Endodermal cell (in vitro differentiated cells): Measurements from ENCODE around the gene MORC3. TPM values are rescaled to one million over a fixed set of nuclear protein-coding genes. Genes with fewer than 3 reads are reported as not detected.

ENCODE experiments used
- DNase-seq: peaks from one replicate; pipeline ENCODE4 v3.0.0-alpha.2; 2017
- H3K27ac ChIP-seq: 2 replicates; pipeline ENCODE4 v1.5.1; 2013; ENCODE audit warnings: mild to moderate bottlenecking, low read depth, low read length, moderate library complexity
- H3K27me3 ChIP-seq: 2 replicates; pipeline ENCODE4 v1.6.1; 2013; ENCODE audit warnings: mild to moderate bottlenecking, low read length, moderate library complexity; ENCODE audit not compliant: insufficient read depth, control insufficient read depth, poor library complexity, severe bottlenecking
- H3K36me3 ChIP-seq: 2 replicates; pipeline ENCODE4 v1.7.0; 2013; ENCODE audit warnings: mild to moderate bottlenecking, low read length, moderate library complexity; ENCODE audit not compliant: control insufficient read depth, insufficient read depth
- H3K4me1 ChIP-seq: one replicate; pipeline ENCODE4 v1.7.0; 2013; ENCODE audit warnings: low read length; ENCODE audit not compliant: control insufficient read depth, insufficient read depth
- H3K4me3 ChIP-seq: 2 replicates; pipeline ENCODE4 v1.5.1; 2013; ENCODE audit warnings: mild to moderate bottlenecking, low read length, moderate library complexity
- H3K9ac ChIP-seq: 2 replicates; pipeline ENCODE4 v1.6.1; 2013; ENCODE audit warnings: mild to moderate bottlenecking, low read length, moderate library complexity; ENCODE audit not compliant: poor library complexity, severe bottlenecking; ENCODE audit errors: extremely low read depth
- H3K9me3 ChIP-seq: 2 replicates; pipeline ENCODE4 v1.6.1; 2013; ENCODE audit warnings: mild to moderate bottlenecking, low read length, moderate library complexity; ENCODE audit not compliant: control insufficient read depth
- H3K27ac Mint-ChIP-seq: 2 replicates; pipeline ENCODE4 v1.8.0; 2020; ENCODE audit warnings: mixed read lengths
- H3K27me3 Mint-ChIP-seq: 2 replicates; pipeline ENCODE4 v1.8.0; 2021; ENCODE audit warnings: mild to moderate bottlenecking, mixed read lengths; ENCODE audit not compliant: insufficient read depth
- H3K36me3 Mint-ChIP-seq: 2 replicates; pipeline ENCODE4 v1.8.0; 2020; ENCODE audit warnings: low read depth, mixed read lengths
- H3K4me1 Mint-ChIP-seq: 2 replicates; pipeline ENCODE4 v1.8.0; 2020; ENCODE audit warnings: mixed read lengths
- H3K4me3 Mint-ChIP-seq: 2 replicates; pipeline ENCODE4 v1.8.0; 2020; ENCODE audit warnings: mild to moderate bottlenecking, moderate library complexity, mixed read lengths
- H3K9me3 Mint-ChIP-seq: 2 replicates; pipeline ENCODE4 v1.8.0; 2020; ENCODE audit warnings: mild to moderate bottlenecking, mixed read lengths
- WGBS, 2 experiments: methylation state at CpG; one replicate each; pipeline versions ENCODE4 v1.1.5 to v1.1.7; 2013; ENCODE audit warnings: missing lambda C conversion rate in 2 of 2, mixed read lengths in 1 of 2; ENCODE audit not compliant: insufficient coverage in 1 of 2, insufficient read length in 1 of 2; 5-methylcytosine and 5-hydroxymethylcytosine counted together
- total RNA-seq, 2 donors: library from RNA; stranded (reverse); fragmentation: NEBNext Ultra II Directional in 1 of 2; extraction: Animal tissue kit (Norgen Biotek cat#: 25700) in 1 of 2; gene quantifications; 2 replicates in 1 of 2; 3 replicates in 1 of 2; pipeline ENCODE4 v1.2.1, GENCODE V29; 2021
- TF ChIP-seq, protein P1 (sequence below): fragments of 200-600 bp; sonication (generic); conservative IDR thresholded peaks from 2 replicates; pipeline ENCODE4 v1.5.0; 2021; ENCODE audit warnings: antibody characterized with exemption, mild to moderate bottlenecking

Gene MORC3
- total RNA-seq, 2 donors from 2014 or later = 17.8 to 23.3 TPM

DNA sequence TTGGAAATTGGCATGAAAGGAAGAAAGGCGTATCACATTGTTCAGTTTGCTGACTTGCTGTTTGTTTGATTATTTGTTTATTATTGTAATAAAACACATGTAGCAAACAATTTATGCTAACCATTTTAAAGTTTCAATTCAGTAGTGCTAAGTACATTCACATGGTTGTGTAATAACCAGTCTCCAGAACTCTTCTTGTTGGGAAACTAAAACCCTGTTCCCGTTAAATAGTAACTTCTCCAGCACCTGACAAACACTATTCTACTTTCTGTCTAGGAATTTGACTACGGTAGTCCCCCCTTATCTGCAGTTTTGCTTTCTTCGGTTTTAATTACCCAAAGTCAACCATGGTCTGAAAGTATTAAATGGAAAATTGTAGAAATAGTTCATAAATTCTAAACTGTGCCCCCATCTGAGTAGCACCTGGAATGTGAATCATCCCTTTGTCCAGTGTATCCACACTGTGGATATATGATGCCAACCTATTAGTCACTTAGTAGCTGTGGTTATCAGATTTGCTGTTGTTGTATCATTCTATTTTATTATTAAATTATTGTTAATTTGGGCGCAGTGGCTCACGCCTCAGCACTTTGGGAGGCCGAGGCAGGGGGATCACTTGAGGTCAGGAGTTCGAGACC lies 5.5 kb downstream of the MORC3 start:
- no peak for DNase-seq
- Mint-ChIP-seq H3K36me3 (peaks cover 29% of the 10 kb centered on the region), H3K4me1 (peaks cover 8% of the 10 kb centered on the region), H3K27me3 (no peaks in the 10 kb centered on the region), H3K4me3 (no peak overlapping the region), H3K27ac (no peak overlapping the region), H3K9me3 (no peaks in the 10 kb centered on the region)
- H3K36me3 ChIP-seq = peaks cover 38% of the 10 kb centered on the region
- 95 to 100% methylated on average over 4 to 8 of the region's 8 CpGs for WGBS, 2 experiments
- TF ChIP-seq, protein P1, sequence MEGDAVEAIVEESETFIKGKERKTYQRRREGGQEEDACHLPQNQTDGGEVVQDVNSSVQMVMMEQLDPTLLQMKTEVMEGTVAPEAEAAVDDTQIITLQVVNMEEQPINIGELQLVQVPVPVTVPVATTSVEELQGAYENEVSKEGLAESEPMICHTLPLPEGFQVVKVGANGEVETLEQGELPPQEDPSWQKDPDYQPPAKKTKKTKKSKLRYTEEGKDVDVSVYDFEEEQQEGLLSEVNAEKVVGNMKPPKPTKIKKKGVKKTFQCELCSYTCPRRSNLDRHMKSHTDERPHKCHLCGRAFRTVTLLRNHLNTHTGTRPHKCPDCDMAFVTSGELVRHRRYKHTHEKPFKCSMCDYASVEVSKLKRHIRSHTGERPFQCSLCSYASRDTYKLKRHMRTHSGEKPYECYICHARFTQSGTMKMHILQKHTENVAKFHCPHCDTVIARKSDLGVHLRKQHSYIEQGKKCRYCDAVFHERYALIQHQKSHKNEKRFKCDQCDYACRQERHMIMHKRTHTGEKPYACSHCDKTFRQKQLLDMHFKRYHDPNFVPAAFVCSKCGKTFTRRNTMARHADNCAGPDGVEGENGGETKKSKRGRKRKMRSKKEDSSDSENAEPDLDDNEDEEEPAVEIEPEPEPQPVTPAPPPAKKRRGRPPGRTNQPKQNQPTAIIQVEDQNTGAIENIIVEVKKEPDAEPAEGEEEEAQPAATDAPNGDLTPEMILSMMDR = no peak
- H3K4me1 ChIP-seq = no peaks in the 10 kb centered on the region
- no peak overlapping the region for H3K4me3 ChIP-seq
- H3K9ac ChIP-seq = no peak overlapping the region
- H3K27me3 ChIP-seq = no peaks in the 10 kb centered on the region
- no peaks in the 10 kb centered on the region for H3K9me3 ChIP-seq
- no peak overlapping the region for H3K27ac ChIP-seq

DNA sequence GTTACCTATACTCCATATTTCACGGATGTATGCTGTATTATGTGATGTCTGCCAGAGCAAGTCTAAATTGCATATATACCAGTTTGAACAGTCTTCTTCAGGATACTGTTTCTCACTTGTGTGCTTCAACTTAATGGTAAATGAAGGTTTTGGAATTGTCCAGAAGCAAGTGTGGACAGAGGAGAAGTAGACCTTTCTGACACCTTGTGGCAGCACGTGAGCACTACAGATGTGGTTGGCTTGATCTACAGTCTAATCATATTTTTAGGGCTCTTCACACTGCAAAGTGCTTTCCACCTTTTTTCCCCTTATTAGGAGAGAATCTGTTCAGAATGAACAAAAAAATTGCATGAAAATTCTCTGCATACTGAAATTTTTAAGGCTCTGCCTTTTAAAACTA lies 10.9 kb downstream of the MORC3 start:
- H3K36me3 ChIP-seq = peaks cover 32% of the 10 kb centered on the region
- Mint-ChIP-seq H3K27me3 (no peaks in the 10 kb centered on the region), H3K9me3 (no peaks in the 10 kb centered on the region), H3K27ac (no peak overlapping the region), H3K4me1 (no peaks in the 10 kb centered on the region), H3K36me3 (peaks cover 27% of the 10 kb centered on the region), H3K4me3 (no peak overlapping the region)
- H3K4me1 ChIP-seq = no peaks in the 10 kb centered on the region
- no peak overlapping the region for H3K4me3 ChIP-seq
- no peak overlapping the region for H3K9ac ChIP-seq
- no peaks in the 10 kb centered on the region for H3K27me3 ChIP-seq
- TF ChIP-seq, protein P1 = peak; percentile 85
- no peaks in the 10 kb centered on the region for H3K9me3 ChIP-seq
- no peak overlapping the region for H3K27ac ChIP-seq
- WGBS, 2 experiments = 44 to 67% methylated on average over 1 to 2 of the region's 2 CpGs
- peak; percentile 66 for DNase-seq

DNA sequence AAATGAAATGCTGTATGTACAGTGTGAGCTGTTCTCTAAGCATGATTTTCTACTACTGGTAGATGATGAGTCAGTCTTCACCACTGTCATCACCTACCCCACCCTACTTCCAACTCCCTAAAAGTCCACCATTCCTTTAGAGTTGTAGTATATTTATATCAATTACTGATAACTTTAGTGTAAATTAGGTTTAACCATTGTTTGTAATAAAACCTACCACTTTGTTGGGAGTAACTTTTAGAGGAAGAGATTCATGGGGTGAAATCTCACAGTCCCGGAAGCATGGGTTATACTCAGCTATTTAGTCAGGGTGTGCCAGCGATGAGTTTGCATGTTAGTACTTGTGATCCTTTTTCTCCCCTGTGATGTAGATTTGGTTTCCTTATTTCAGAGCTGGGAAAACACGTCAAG lies 17.1 kb downstream of the MORC3 start:
- H3K9me3 ChIP-seq = no peaks in the 10 kb centered on the region
- Mint-ChIP-seq H3K27me3 (no peaks in the 10 kb centered on the region), H3K4me1 (no peaks in the 10 kb centered on the region), H3K36me3 (peaks cover 70% of the 10 kb centered on the region), H3K27ac (no peak overlapping the region), H3K4me3 (no peak overlapping the region), H3K9me3 (no peaks in the 10 kb centered on the region)
- H3K27me3 ChIP-seq = no peaks in the 10 kb centered on the region
- no peaks in the 10 kb centered on the region for H3K4me1 ChIP-seq
- peaks cover 77% of the 10 kb centered on the region for H3K36me3 ChIP-seq
- no peak overlapping the region for H3K27ac ChIP-seq
- 100% methylated on average over 2 to 3 of the region's 3 CpGs for WGBS, 2 experiments
- H3K4me3 ChIP-seq = no peak overlapping the region
- no peak overlapping the region for H3K9ac ChIP-seq
- TF ChIP-seq, protein P1 = no peak
- DNase-seq = no peak
